Fibroblast of the aortic adventitia (primary cell): ENCODE data around the gene NFIA. TPM values are rescaled to one million over a fixed set of nuclear protein-coding genes. Genes with fewer than 3 reads are reported as not detected.
A peak's percentile ranks its signal among the peaks of the same experiment; 100 is the strongest.

Source experiments
- DNase-seq: peaks from one replicate; pipeline ENCODE4 v3.0.0-alpha.2; 2010; ENCODE audit warnings: low read depth
- H3K4me3 ChIP-seq: 2 replicates; pipeline ENCODE4 v1.5.1; 2011; ENCODE audit warnings: low read depth, mild to moderate bottlenecking, control low read depth, low read length, moderate library complexity
- total RNA-seq: library from RNA; depleted of rRNA; stranded (reverse); fragments of >200 nt; gene quantifications from 2 replicates; pipeline ENCODE4 v1.2.3, GENCODE V29; 2012; ENCODE audit warnings: low replicate concordance
- TF ChIP-seq, protein P1 (sequence below): IDR thresholded peaks from 2 replicates; pipeline ENCODE4 v1.5.1; 2011; ENCODE audit warnings: mild to moderate bottlenecking, low read length, control low read depth, inconsistent platforms; ENCODE audit not compliant: insufficient read depth

Gene NFIA
- total RNA-seq, 1 donor, result 32.0 TPM

DNA sequence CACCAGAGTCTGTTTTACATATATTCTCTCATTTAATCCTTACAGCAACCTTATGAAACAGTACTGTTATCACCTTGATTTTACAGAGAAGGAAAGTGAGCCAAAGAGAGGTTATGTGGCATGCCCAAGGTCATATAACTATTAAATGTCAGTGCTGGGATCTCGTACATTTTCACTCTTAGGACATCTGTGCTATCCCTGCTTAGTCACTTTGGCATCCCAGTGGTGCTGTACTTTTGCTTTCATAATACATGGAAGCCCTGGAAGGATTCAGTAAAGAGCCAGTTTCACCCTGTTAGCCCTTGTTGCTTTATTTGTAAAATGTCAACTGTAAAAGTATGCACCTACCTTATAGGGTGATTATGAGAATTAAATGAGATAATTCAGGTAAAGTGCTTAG, 104.4 kb downstream of the NFIA start:
- TF ChIP-seq, protein P1, sequence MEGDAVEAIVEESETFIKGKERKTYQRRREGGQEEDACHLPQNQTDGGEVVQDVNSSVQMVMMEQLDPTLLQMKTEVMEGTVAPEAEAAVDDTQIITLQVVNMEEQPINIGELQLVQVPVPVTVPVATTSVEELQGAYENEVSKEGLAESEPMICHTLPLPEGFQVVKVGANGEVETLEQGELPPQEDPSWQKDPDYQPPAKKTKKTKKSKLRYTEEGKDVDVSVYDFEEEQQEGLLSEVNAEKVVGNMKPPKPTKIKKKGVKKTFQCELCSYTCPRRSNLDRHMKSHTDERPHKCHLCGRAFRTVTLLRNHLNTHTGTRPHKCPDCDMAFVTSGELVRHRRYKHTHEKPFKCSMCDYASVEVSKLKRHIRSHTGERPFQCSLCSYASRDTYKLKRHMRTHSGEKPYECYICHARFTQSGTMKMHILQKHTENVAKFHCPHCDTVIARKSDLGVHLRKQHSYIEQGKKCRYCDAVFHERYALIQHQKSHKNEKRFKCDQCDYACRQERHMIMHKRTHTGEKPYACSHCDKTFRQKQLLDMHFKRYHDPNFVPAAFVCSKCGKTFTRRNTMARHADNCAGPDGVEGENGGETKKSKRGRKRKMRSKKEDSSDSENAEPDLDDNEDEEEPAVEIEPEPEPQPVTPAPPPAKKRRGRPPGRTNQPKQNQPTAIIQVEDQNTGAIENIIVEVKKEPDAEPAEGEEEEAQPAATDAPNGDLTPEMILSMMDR, result no peak
- H3K4me3 ChIP-seq, result no peak overlapping the region
- DNase-seq, result peak; percentile 47

- no peak overlapping the region for H3K4me3 ChIP-seq
- TF ChIP-seq, protein P1, result no peak
- DNase-seq, result no peak
These were observed 105.2 kb downstream of the NFIA start for GRCh38 chr1:61187352-61188086.

GRCh38 chr1:61190153-61190552, 107.8 kb downstream of the NFIA start:
- TF ChIP-seq, protein P1, result no peak
- no peak overlapping the region for H3K4me3 ChIP-seq
- no peak for DNase-seq

DNA sequence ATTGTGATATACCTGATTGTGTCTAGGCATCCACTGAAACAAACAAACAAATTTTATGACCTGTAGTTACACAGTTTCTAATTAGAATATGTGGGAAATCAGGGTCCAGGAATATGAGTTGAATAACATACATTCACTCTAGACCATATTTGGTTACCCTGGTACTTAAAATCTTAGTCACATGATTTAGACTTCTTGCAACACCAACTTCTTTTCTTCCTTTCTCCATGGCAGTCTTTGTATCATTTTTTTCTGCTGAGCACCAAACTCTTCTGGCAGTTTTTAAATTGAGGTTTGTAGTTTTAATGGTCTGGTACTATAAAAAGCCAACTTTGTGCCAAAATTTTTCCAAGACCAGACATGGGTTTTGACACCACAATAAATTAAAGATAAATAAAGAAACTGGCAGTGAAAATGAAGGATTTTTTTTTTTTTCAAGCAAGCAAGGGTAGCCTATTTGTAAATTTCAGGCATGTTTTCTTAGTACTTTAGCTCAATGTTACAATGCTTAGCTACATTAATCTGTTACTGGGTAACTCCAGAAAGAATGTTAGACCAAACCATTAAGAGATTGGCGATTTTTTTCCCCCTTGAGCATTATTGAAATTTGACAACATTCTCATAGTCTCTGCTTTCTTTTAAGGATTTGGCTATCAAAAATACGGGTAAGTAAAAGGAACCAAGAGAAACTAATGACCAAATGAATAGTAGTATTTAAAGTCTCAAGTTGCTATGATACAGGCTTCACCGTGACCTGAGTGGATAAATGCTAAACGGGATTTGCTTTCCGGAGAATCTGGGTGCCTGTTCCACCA, 108.5 kb downstream of the NFIA start:
- DNase-seq, result peak; percentile 73
- no peak overlapping the region for H3K4me3 ChIP-seq
- TF ChIP-seq, protein P1, result no peak

DNA sequence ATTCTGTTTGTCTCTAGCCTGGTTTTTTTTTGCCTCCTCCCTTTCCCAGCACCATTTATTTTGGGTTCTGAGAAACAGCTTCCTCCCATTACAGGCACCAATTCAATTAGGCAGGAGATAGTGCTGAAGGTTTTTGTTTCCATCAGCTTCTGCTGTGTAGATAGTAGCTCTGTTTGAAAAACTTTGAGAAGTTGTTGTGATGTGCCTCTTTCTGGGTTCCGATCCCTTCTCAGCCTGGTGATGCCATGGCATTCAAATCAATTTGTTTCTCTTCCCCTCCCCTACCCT, 109.0 kb downstream of the NFIA start:
- TF ChIP-seq, protein P1, result no peak
- DNase-seq, result no peak
- H3K4me3 ChIP-seq, result no peak overlapping the region

DNA sequence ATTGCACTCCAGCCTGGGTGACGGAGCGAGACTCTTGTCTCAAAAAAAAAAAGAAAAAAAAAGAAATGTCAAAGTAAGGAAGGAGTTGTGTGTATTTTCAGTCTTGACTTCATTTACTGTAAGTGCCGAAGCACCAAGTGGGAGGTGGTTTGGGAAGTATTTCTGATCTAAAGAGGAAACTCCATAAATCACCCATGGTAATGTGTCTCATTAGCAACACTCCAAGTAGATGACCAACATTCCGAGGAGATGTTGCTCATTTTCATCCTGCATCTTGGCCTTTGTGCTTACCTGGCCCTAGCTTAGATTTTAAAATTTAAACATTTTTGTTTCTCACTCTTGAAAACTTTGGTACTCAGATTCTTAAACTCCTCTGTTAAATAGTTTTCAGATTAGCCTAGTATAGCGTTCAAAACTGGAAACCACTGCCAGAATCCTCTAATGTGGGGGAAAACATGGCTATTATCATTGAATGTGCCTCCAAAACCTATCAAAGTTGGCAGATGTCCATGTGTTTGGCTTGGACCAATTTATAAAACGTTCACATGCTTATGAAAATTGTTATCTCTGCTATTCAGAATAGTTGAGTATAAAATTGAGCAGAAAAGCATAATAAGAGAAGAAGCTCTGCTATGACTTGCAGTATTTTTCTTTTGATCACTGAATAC, 110.4 kb downstream of the NFIA start:
- peak; percentile 94 for DNase-seq
- TF ChIP-seq, protein P1, result no peak
- H3K4me3 ChIP-seq, result no peak overlapping the region
